GM23338 (cell line): ENCODE results near the gene POGZ. TPM values are rescaled to one million over a fixed set of nuclear protein-coding genes. Genes with fewer than 3 reads are reported as not detected.

Experiments
- ATAC-seq: fragments of 200-7000 bp; cut with Tn5 transposase; 3 replicates; pipeline ENCODE4 v1.9.1; 2020
- DNase-seq: peaks from one replicate; pipeline ENCODE4 v3.0.0-alpha.2; 2015; ENCODE audit warnings: low spot score
- H2AFZ ChIP-seq: fragments of 200-600 bp; sonication (generic); 2 replicates; pipeline ENCODE4 v1.8.0; 2016; ENCODE audit warnings: antibody characterized with exemption, mild to moderate bottlenecking, moderate library complexity
- H3F3A ChIP-seq: fragments of 200-600 bp; sonication (generic); replicated peaks from 2 replicates; pipeline ENCODE4 v1.8.0; 2017; ENCODE audit warnings: antibody characterized with exemption, mixed run types, low read depth
- H3K27ac ChIP-seq: fragments of 200-600 bp; sonication (generic); 2 replicates; pipeline ENCODE4 v1.6.1; 2016; ENCODE audit warnings: low read depth
- H3K27me3 ChIP-seq: fragments of 200-600 bp; sonication (generic); 2 replicates; pipeline ENCODE4 v1.8.0; 2016; ENCODE audit warnings: mild to moderate bottlenecking, mixed run types, moderate library complexity; ENCODE audit not compliant: insufficient read depth
- H3K36me3 ChIP-seq: fragments of 200-600 bp; sonication (generic); 2 replicates; pipeline ENCODE4 v1.8.0; 2016; ENCODE audit warnings: mild to moderate bottlenecking; ENCODE audit not compliant: insufficient read depth
- H3K4me1 ChIP-seq: fragments of 200-600 bp; sonication (generic); 2 replicates; pipeline ENCODE4 v1.8.0; 2016; ENCODE audit warnings: mild to moderate bottlenecking, moderate library complexity; ENCODE audit not compliant: insufficient read depth
- H3K4me2 ChIP-seq: fragments of 200-600 bp; sonication (generic); 2 replicates; pipeline ENCODE4 v1.7.1; 2017; ENCODE audit warnings: mixed run types
- H3K4me3 ChIP-seq: fragments of 200-600 bp; sonication (generic); 2 replicates; pipeline ENCODE4 v1.6.1; 2016; ENCODE audit warnings: mixed run types
- H3K79me2 ChIP-seq: fragments of 200-600 bp; sonication (generic); replicated peaks from 2 replicates; pipeline ENCODE4 v1.8.0; 2017; ENCODE audit warnings: mild to moderate bottlenecking; ENCODE audit not compliant: insufficient read depth
- H3K9me2 ChIP-seq: fragments of 200-600 bp; sonication (generic); 2 replicates; pipeline ENCODE4 v1.8.0; 2017; ENCODE audit not compliant: insufficient read depth
- H4K20me1 ChIP-seq: fragments of 200-600 bp; sonication (generic); replicated peaks from 2 replicates; pipeline ENCODE4 v1.8.0; 2017; ENCODE audit warnings: mild to moderate bottlenecking; ENCODE audit not compliant: insufficient read depth
- H3K27ac Mint-ChIP-seq: 2 replicates; pipeline ENCODE4 v1.8.0; 2020; ENCODE audit warnings: inconsistent platforms, mild to moderate bottlenecking, moderate library complexity, mixed read lengths
- H3K27me3 Mint-ChIP-seq: 3 replicates; pipeline ENCODE4 v1.8.0; 2022; ENCODE audit warnings: low read depth, mild to moderate bottlenecking, moderate library complexity, mixed read lengths, inconsistent platforms; ENCODE audit not compliant: insufficient read depth, poor library complexity
- H3K36me3 Mint-ChIP-seq: 3 replicates; pipeline ENCODE4 v1.8.0; 2021; ENCODE audit warnings: low read depth, mild to moderate bottlenecking, inconsistent platforms, moderate library complexity, mixed read lengths
- H3K4me1 Mint-ChIP-seq: 3 replicates; pipeline ENCODE4 v1.8.0; 2020; ENCODE audit warnings: mild to moderate bottlenecking, inconsistent platforms, mixed read lengths
- H3K4me3 Mint-ChIP-seq: 3 replicates; pipeline ENCODE4 v1.8.0; 2021; ENCODE audit warnings: moderate library complexity, mild to moderate bottlenecking, inconsistent platforms, mixed read lengths
- H3K9me3 Mint-ChIP-seq: 3 replicates; pipeline ENCODE4 v1.8.0; 2020; ENCODE audit warnings: moderate library complexity, mild to moderate bottlenecking, inconsistent platforms, mixed read lengths
- EZH2 ChIP-seq: fragments of 200-600 bp; sonication (generic); IDR thresholded peaks from one replicate; pipeline ENCODE4 v1.8.0; 2017; ENCODE audit warnings: antibody characterized with exemption, mild to moderate bottlenecking, low read depth; ENCODE audit not compliant: unreplicated experiment
- JUNB ChIP-seq: IDR thresholded peaks from one replicate; pipeline ENCODE4 v1.6.1; 2016; ENCODE audit warnings: antibody characterized with exemption; ENCODE audit not compliant: unreplicated experiment
- POLR2AphosphoS5 ChIP-seq: IDR thresholded peaks from 2 replicates; pipeline ENCODE4 v1.6.1; 2016; ENCODE audit warnings: antibody characterized with exemption, low read depth
- REST ChIP-seq: IDR thresholded peaks from one replicate; pipeline ENCODE4 v1.6.1; 2018; ENCODE audit warnings: antibody characterized with exemption; ENCODE audit not compliant: unreplicated experiment
- ZNF462 ChIP-seq: fragments of 250-450 bp; sonication (Bioruptor Pico); IDR thresholded peaks from 2 replicates; pipeline ENCODE4 v1.5.0; 2020; ENCODE audit warnings: mild to moderate bottlenecking, moderate library complexity
- polyA plus RNA-seq: library from polyadenylated mRNA; unstranded; fragments of >200 nt; fragmentation: Nextera tagmentation; extraction: Ambion mirVana; gene quantifications from 2 replicates; pipeline ENCODE4 v1.2.1, GENCODE V29; 2016
- total RNA-seq: library from RNA; depleted of rRNA; stranded (reverse); fragments of >200 nt; shearing (Covaris generic); gene quantifications from 2 replicates; pipeline ENCODE4 v1.2.3, GENCODE V29; 2014

POGZ gene
- total and polyA plus RNA-seq, 2 experiments from 2014 or later, result 47.0 to 72.5 TPM

GRCh38 chr1:151384584-151384983, 74.7 kb downstream of the POGZ start:
- Mint-ChIP-seq H3K4me1 (no peaks in the 10 kb centered on the region), H3K27me3 (no peaks in the 10 kb centered on the region), H3K4me3 (no peak overlapping the region), H3K27ac (no peak overlapping the region), H3K9me3 (peaks cover 8% of the 10 kb centered on the region), H3K36me3 (no peaks in the 10 kb centered on the region)
- Histone ChIP-seq H3F3A (no peaks in the 10 kb centered on the region), H3K27me3 (no peaks in the 10 kb centered on the region), H3K4me1 (no peaks in the 10 kb centered on the region), H4K20me1 (no peaks in the 10 kb centered on the region), H3K36me3 (no peaks in the 10 kb centered on the region), H2AFZ (no peak overlapping the region), H3K9me2 (no peaks in the 10 kb centered on the region), H3K4me3 (no peak overlapping the region), H3K4me2 (no peak overlapping the region), H3K79me2 (no peaks in the 10 kb centered on the region), H3K27ac (no peak overlapping the region)
- TF ChIP-seq EZH2 (no peak), JUNB (no peak), POLR2AphosphoS5 (no peak), ZNF462 (CRISPR knock-in tag) (no peak), REST (no peak)
- DNase-seq, result no peak
- no peak for ATAC-seq
